ENCODE results near the gene NEDD8.
A peak's percentile ranks its signal among the peaks of the same experiment; 100 is the strongest.

Gene NEDD8

GRCh38 chr14:24237463-24237955 is 5.3 kb upstream of the NEDD8 start:
- TF ChIP-seq, protein P1, sequence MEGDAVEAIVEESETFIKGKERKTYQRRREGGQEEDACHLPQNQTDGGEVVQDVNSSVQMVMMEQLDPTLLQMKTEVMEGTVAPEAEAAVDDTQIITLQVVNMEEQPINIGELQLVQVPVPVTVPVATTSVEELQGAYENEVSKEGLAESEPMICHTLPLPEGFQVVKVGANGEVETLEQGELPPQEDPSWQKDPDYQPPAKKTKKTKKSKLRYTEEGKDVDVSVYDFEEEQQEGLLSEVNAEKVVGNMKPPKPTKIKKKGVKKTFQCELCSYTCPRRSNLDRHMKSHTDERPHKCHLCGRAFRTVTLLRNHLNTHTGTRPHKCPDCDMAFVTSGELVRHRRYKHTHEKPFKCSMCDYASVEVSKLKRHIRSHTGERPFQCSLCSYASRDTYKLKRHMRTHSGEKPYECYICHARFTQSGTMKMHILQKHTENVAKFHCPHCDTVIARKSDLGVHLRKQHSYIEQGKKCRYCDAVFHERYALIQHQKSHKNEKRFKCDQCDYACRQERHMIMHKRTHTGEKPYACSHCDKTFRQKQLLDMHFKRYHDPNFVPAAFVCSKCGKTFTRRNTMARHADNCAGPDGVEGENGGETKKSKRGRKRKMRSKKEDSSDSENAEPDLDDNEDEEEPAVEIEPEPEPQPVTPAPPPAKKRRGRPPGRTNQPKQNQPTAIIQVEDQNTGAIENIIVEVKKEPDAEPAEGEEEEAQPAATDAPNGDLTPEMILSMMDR (conservative IDR thresholded peaks at IDR 0.05) = no peak
- no peak for TF ChIP-seq ZFX (IDR thresholded peaks at IDR 0.05)
- no peak overlapping the region for H3K27ac ChIP-seq

DNA sequence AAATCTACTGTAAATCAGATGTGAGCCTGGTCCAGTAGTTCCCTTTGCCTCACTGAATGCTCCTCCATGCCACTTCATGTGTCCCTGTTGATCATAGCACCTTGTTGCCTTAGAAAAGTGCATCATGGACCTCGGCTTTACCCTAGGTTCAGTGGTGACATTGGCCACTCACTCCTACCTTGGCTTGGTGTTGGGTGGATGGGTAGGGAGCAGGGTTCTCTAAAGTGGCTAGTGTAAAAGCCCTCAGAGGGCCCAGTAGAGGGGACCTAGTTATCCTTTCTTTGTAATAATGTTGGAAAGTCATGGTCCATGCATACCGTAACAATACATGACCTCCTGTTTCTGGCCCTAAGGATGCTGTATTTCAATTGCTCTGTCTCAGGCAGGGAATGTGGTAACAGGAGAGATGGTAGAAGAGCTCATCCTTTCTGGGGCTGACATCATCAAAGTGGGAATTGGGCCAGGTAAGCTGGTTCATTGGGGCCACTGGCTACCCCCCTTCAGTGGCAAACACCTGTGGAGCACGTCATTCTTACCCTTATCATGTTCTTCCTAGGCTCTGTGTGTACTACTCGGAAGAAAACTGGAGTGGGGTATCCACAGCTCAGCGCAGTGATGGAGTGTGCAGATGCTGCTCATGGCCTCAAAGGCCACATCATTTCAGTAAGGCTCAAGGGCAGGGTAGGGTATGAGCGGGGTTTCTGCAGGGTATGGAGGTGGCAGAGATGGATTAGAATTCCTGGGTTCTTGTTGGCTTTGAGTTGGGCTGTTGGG is 4.7 kb upstream of the NEDD8 start:
- TF ChIP-seq, protein P1 (conservative IDR thresholded peaks at IDR 0.05) = no peak
- TF ChIP-seq ZFX (IDR thresholded peaks at IDR 0.05) = no peak
- H3K27ac ChIP-seq = no peak overlapping the region

GRCh38 chr14:24235804-24236688 is 3.9 kb upstream of the NEDD8 start:
- TF ChIP-seq, protein P1 (conservative IDR thresholded peaks at IDR 0.05) = no peak
- TF ChIP-seq ZFX (IDR thresholded peaks at IDR 0.05) = no peak
- H3K27ac ChIP-seq = no peak overlapping the region

GRCh38 chr14:24234095-24235005 is 2.2 kb upstream of the NEDD8 start:
- no peak overlapping the region for H3K27ac ChIP-seq
- TF ChIP-seq ZFX (IDR thresholded peaks at IDR 0.05) = no peak
- TF ChIP-seq, protein P1 (conservative IDR thresholded peaks at IDR 0.05) = no peak

DNA sequence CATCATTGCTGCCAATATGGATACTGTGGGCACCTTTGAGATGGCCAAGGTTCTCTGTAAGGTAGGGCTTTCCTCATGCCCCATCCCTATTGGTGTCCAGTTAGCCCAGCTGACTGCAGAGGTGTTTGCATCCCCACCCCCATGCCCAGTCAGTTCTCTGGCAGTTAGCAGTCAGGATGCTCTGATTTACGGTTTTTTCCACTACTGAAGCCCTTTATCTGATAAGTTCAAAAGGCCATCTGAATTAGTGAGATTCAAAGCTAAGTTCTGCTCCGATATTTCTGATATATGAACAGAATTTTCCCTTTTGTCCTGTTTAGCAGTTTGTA is 1.3 kb upstream of the NEDD8 start:
- peak overlapping the region; percentile 90 for H3K27ac ChIP-seq

DNA sequence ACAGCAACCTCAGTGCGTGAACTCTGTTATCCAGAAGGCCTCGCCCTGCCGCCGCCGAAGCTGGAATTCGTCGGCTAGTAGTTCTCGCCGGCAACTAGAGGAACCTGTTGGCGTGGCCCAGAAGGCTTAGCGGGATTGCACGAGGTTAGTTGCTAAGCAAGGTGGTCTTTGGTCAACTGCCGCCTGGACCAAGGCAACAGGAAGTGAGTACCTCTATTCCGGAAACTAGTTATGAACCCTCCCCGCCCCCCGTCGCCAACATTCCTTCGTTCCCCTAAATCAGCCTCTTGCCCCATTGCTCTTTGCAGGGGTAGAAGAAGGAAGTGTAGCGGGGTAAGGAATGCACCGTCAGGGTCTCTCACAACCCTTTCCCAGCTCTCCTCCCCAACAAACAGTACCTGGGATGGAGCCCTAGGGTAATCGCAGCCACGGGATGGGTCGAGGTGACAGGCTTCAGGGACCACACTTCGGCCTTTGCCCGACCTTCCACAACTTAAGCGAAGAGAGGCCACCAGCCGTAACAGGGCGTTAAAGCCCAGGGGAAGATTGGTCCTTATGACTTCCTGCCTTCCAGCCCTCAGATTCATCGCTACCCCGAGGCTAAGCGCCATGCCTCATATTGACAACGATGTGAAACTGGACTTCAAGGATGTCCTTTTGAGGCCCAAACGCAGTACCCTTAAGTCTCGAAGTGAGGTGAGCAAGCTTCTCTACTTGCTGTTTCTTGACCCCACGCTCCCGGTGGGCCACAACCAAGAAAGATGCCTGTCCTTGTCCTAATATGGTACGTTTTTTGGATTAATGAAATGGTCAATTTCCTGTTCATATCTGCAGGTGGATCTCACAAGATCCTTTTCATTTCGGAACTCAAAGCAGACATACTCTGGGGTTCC is 724 bp upstream of the NEDD8 start, which contains the start of gene GMPR2:
Gene GMPR2, plus strand, starts transcription at position 285 of the 893 bp plus-strand sequence. Its CDS starts 325 bp downstream, at position 610.
- TF ChIP-seq, protein P1 (conservative IDR thresholded peaks at IDR 0.05) = no peak
- TF ChIP-seq ZFX (IDR thresholded peaks at IDR 0.05) = peak; percentile 47
- peak within 1 kb of the TSS; percentile 90 for H3K27ac ChIP-seq

More for the DNA sequence above, 1.3 kb upstream of the NEDD8 start:
- TF ChIP-seq, protein P1 (conservative IDR thresholded peaks at IDR 0.05) = no peak
- TF ChIP-seq ZFX (IDR thresholded peaks at IDR 0.05) = no peak

All from C4-2B (cell line).